Measurements from ENCODE around the gene CHST12.
"Not testable (repeated sequence)": the region's sequence is repeated elsewhere in the genome, so short reads cannot be mapped to it uniquely, and the experiment has no call there.

The CHST12 gene

DNA sequence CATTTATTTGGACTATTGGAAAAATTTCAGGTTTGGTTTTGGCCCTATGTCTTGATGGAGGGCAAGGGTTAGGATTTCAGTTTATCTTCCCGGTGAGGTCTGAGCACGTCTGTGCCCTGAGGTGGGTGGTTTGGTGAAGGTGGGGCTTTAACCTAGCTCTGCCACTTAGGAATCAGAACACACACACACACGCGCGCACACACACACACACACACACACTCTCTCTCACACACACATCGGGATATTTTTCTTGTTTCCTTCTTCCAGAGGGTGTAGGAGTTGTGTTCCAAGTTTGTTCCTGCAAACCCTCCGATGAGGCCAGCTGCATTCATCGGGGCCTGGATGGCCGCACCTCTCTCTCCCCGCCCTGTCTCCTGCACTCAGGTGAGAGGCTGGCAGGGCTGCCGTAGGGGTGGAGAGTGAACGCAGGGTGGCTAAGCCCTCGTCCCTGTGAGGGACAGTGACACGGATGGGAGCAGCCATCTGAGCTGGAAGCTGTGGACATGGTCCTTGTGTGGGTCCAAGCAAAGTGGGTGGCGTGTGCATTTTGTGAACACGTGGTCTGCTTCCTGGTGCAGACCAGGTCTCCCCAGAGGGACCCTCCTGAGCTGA lies 34.2 kb downstream of the CHST12 start:
- no peak for FAIRE-seq

- FAIRE-seq = no peak
Observed at GRCh38 chr7:2438186-2438585, 34.8 kb downstream of the CHST12 start.

DNA sequence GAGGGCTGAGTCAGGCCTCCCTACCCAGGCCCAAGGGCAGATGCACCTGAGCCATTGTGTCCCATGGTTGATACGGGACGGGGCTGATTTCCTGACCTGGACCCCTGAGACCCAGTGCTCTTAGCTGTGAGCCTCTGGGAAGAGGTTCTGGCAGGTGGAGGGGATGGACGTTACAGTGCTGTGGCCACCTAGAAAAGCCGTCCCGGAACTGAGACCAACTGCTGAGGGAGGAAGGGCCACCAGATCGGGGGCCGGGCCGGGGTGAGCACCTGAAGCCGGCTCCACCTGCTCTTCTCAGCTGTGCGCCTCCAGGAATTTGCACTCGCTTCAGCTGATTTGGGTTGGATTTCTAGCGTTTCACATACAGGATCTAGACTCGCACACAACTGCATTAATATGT lies 35.4 kb downstream of the CHST12 start:
- FAIRE-seq = no peak

DNA sequence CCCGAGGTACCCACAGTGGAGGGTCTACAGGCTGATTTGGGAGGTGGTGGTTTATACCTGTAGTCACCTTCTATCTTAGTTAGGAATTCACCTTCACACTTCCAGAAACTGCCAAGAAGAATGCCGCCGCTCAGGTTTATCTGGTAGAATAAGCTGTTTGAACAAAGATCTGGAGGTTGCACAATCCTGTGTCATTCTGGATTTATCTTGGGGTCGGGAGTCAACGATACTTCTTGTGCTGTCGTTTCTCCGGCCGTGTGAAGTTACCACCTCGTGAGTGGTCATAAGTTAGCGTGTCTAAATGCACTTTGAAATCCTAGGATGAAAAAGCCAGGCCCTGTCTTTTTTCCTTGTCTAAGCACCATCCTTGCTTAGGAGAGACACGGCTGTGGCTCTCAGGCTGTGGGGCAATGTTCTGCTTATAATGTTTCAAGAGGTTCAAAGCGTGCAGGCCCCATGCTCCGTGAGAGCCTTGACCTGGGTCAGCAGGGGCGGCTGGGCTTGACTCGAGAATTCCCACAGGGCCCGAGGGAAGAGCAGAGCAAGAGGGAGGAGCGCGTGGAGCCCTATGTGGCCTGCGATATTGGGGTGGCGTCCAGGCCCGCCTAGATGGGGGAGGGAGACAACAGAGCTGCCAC lies 37.3 kb downstream of the CHST12 start:
- FAIRE-seq = no peak

DNA sequence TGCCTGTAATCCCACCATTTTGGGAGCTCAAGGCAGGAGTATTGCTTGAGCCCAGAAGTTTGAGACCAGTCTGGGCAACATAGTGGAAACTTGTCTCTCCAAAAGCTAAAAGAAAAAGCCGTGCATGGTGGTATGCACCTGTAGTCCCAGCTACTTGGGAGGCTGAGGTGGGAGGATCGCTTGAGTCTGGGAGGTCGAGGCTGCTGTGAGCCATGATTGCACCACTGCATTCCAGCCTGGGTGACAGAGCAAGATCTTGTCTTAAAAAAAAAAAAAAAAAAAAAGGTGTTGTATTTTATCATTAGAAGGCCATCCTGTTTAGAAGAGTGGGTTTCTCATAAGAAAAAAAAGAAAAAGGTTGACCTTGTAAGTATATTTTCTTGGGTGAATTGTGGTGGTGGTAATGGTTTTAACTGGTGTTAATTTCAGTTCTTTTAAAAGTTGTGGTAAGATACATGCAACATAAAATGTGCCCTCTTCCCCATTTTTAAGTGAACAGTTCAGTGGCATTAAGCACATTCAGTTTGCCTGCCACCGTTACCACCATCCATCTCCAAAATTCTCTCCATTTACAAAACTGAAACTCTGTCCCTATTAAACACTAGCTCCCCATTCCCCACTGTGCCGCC lies 38.1 kb downstream of the CHST12 start:
- no peak for FAIRE-seq

- no peak for FAIRE-seq
Observed at GRCh38 chr7:2443491-2443890, 40.1 kb downstream of the CHST12 start.

- FAIRE-seq = no peak
Observed at GRCh38 chr7:2444476-2444875, 41.1 kb downstream of the CHST12 start.

DNA sequence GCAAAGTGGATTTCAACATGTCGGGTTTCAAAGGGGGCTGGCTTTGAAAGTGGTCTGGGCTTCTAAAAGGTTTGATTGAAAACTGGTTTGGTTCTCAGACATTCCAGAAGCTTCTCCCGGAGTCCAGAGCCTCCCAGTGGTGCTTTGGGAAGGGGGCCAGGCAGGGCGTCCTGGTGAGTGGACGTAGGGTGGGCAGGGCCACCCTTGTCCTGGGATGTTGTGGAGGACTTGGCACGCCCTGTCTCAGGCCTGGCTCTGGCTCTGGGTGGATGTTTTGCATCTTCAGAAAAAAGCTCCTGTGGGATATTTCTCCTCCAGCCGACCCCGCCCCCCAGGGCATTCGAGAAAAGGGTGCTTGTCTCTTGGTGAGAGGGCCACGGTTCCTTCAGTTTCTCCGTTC lies 41.6 kb downstream of the CHST12 start:
- no peak for FAIRE-seq

GRCh38 chr7:2445898-2446555 lies 42.6 kb downstream of the CHST12 start:
- no peak for FAIRE-seq

DNA sequence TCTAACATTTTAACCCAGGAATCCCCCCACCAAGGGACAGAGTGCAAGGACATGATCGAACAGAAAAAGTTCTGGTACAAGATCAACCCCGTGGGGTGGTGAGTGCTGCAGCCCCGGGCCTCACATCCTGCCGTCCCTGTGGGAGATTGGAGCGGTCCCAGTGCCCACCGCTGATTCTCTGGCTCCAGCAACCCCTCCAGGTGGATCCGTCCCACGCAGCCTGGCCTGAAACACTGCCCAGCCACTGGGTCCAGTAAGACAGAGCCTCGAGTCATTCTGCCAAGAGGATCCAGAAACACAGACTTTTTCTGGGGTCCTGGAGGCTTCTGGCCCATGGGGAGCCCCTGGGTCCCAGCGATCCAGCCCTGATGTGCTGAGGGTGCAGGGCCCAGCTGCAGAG lies 43.3 kb downstream of the CHST12 start:
- FAIRE-seq = no peak

GRCh38 chr7:2450198-2451107 lies 47.0 kb downstream of the CHST12 start:
- FAIRE-seq = no peak

GRCh38 chr7:2451171-2452073 lies 48.0 kb downstream of the CHST12 start:
- FAIRE-seq = no peak

GRCh38 chr7:2452074-2452507 lies 48.7 kb downstream of the CHST12 start:
- FAIRE-seq = no peak

DNA sequence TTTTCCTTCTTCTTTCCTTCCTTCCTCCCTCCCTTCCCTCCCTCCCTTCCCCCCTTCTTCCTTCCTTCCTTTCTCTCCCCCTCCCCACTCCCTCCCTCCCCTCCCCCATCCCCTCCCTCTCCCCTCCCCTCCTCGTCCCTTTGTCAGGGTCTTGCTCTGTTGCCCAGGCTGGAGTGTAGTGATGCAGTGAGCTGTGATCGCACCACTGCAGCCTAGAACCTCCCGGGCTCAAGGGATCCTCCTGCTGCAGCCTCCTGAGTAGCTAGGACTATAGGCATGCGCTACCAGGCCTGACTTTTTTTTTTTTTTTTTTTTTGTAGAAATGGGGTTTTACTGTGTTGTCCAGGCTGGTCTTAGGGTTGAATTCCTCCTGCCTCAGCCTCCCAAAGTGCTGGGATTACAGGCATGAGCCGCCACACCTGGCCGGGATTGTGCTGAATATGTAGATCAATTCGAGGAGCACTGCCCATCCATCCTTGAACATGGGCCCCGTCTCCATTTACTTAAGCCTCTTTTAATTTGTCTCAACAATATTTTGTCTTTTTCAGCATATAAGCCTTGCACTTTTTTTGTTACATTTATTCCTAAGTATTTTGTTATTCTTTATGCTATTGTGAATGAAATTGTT lies 49.3 kb downstream of the CHST12 start:
- no peak for FAIRE-seq

DNA sequence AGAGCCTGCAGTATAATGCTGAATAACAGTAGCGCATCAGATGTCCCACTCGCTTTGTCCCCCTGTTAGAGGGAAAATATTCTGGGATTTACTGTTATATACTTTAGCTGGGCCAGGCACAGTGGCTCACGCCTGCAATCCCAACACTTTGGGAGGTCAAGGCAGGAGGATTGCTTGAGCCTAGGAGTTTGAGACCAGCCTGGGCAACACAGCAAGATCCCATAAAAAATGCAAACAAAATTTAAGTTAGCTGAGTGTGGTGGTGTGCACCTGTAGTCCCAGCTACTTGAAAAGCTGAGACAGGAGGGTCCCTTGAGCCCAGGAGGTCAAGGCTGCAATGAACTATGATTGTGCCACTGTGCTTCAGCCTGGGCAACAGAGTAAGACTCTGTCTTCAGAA lies 50.4 kb downstream of the CHST12 start:
- FAIRE-seq = not testable (repeated sequence)

GRCh38 chr7:2459674-2460073 lies 56.3 kb downstream of the CHST12 start:
- FAIRE-seq = no peak

DNA sequence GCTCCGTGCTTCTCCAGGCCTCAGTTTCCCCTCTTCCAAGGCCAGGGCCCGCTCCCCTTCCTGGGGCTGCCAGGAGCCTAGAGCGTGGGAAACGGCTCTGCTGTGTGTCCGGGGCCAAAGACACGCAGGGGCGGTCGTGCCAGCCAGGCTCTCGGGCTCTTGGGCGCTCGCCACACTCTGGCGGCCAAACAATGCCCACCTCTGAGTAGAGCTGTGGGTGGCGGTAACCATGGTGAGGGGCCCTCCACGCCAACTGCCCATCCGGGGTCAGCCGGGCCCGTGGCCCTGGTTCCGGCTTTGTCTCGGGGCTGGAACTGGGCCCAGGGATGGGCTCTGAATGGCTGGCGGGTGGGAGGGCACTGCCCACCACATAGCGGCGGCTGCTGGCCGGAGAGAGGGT lies 56.8 kb downstream of the CHST12 start:
- FAIRE-seq = no peak

DNA sequence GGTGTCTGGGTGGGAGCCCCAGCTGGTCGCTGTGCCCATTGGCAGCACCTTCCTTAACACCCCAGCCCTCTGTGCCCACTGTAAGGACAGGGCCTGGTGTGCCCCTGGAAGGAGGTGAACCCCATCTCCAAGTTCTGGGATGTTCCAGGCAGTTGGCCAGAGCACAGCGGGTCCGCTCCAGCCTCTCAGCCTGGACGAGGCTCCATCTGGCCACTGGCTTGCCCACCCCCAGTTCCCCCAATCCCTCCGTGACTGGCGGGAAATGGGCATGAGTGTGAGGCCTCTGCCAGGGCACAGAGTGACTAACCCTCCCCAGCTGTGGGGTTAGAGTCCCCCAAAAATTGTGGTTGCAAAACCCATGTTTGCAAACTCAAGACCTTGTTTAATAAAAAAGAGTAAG lies 57.2 kb downstream of the CHST12 start:
- no peak for FAIRE-seq

GRCh38 chr7:2461268-2462026 lies 58.0 kb downstream of the CHST12 start:
- no peak for FAIRE-seq

GRCh38 chr7:2462731-2463130 lies 59.3 kb downstream of the CHST12 start:
- no peak for FAIRE-seq
